ENCODE measurements around the gene PLCD3.

PLCD3 gene

GRCh38 chr17:45060797-45061605 is 71.3 kb downstream of the PLCD3 start, which contains the start of gene NMT1:
TSS of gene NMT1 (plus strand) at chr17:45061317. CDS start at chr17:45061330, 13 bp downstream.
- DNase-seq, result peak; percentile 92

GRCh38 chr17:45060382-45060796 is 71.9 kb downstream of the PLCD3 start:
- no peak for DNase-seq
